Endodermal cell (in vitro differentiated cells): ENCODE data around the gene SRSF7. TPM values are rescaled to one million over a fixed set of nuclear protein-coding genes. Genes with fewer than 3 reads are reported as not detected.
A peak's percentile ranks its signal among the peaks of the same experiment; 100 is the strongest.
"Not testable (repeated sequence)": the region's sequence is repeated elsewhere in the genome, so short reads cannot be mapped to it uniquely, and the experiment has no call there.

Source experiments
- DNase-seq: peaks from one replicate; pipeline ENCODE4 v3.0.0-alpha.2; 2017
- H3K27ac ChIP-seq: 2 replicates; pipeline ENCODE4 v1.5.1; 2013; ENCODE audit warnings: mild to moderate bottlenecking, low read depth, low read length, moderate library complexity
- H3K27me3 ChIP-seq: 2 replicates; pipeline ENCODE4 v1.6.1; 2013; ENCODE audit warnings: mild to moderate bottlenecking, low read length, moderate library complexity; ENCODE audit not compliant: insufficient read depth, control insufficient read depth, poor library complexity, severe bottlenecking
- H3K36me3 ChIP-seq: 2 replicates; pipeline ENCODE4 v1.7.0; 2013; ENCODE audit warnings: mild to moderate bottlenecking, low read length, moderate library complexity; ENCODE audit not compliant: control insufficient read depth, insufficient read depth
- H3K4me1 ChIP-seq: one replicate; pipeline ENCODE4 v1.7.0; 2013; ENCODE audit warnings: low read length; ENCODE audit not compliant: control insufficient read depth, insufficient read depth
- H3K4me3 ChIP-seq: 2 replicates; pipeline ENCODE4 v1.5.1; 2013; ENCODE audit warnings: mild to moderate bottlenecking, low read length, moderate library complexity
- H3K9ac ChIP-seq: 2 replicates; pipeline ENCODE4 v1.6.1; 2013; ENCODE audit warnings: mild to moderate bottlenecking, low read length, moderate library complexity; ENCODE audit not compliant: poor library complexity, severe bottlenecking; ENCODE audit errors: extremely low read depth
- H3K9me3 ChIP-seq: 2 replicates; pipeline ENCODE4 v1.6.1; 2013; ENCODE audit warnings: mild to moderate bottlenecking, low read length, moderate library complexity; ENCODE audit not compliant: control insufficient read depth
- H3K27ac Mint-ChIP-seq: 2 replicates; pipeline ENCODE4 v1.8.0; 2020; ENCODE audit warnings: mixed read lengths
- H3K27me3 Mint-ChIP-seq: 2 replicates; pipeline ENCODE4 v1.8.0; 2021; ENCODE audit warnings: mild to moderate bottlenecking, mixed read lengths; ENCODE audit not compliant: insufficient read depth
- H3K36me3 Mint-ChIP-seq: 2 replicates; pipeline ENCODE4 v1.8.0; 2020; ENCODE audit warnings: low read depth, mixed read lengths
- H3K4me1 Mint-ChIP-seq: 2 replicates; pipeline ENCODE4 v1.8.0; 2020; ENCODE audit warnings: mixed read lengths
- H3K4me3 Mint-ChIP-seq: 2 replicates; pipeline ENCODE4 v1.8.0; 2020; ENCODE audit warnings: mild to moderate bottlenecking, moderate library complexity, mixed read lengths
- H3K9me3 Mint-ChIP-seq: 2 replicates; pipeline ENCODE4 v1.8.0; 2020; ENCODE audit warnings: mild to moderate bottlenecking, mixed read lengths
- WGBS, 2 experiments: methylation state at CpG; one replicate each; pipeline versions ENCODE4 v1.1.5 to v1.1.7; 2013; ENCODE audit warnings: missing lambda C conversion rate in 2 of 2, mixed read lengths in 1 of 2; ENCODE audit not compliant: insufficient coverage in 1 of 2, insufficient read length in 1 of 2; 5-methylcytosine and 5-hydroxymethylcytosine counted together
- total RNA-seq, 2 donors: library from RNA; stranded (reverse); fragmentation: NEBNext Ultra II Directional in 1 of 2; extraction: Animal tissue kit (Norgen Biotek cat#: 25700) in 1 of 2; gene quantifications; 2 replicates in 1 of 2; 3 replicates in 1 of 2; pipeline ENCODE4 v1.2.1, GENCODE V29; 2021
- TF ChIP-seq, protein P1 (sequence below): fragments of 200-600 bp; sonication (generic); conservative IDR thresholded peaks from 2 replicates; pipeline ENCODE4 v1.5.0; 2021; ENCODE audit warnings: antibody characterized with exemption, mild to moderate bottlenecking

The SRSF7 gene
- total RNA-seq, 2 donors from 2014 or later = 306 to 332 TPM

DNA sequence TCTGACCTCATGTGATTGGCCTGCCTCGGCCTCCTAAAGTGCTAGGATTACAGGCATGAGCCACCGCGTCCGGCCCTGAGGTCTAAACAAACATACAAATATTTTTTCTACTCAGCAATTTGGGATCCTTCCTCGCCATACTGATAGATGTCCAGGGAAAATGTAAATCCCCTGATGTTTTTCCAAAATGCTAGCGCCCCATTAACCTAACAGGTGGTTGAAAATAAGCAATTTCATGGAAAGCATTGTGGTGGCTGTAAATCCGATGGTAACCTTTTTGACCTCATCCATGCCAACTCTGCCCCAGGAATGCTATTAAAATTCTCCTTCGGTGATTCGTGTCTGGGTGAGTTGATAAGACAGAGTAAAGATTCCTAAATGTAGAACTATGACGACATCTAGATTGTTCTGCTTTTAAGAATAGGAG, 46.1 kb upstream of the SRSF7 start:
- H3K9me3 ChIP-seq = no peaks in the 10 kb centered on the region
- TF ChIP-seq, protein P1, sequence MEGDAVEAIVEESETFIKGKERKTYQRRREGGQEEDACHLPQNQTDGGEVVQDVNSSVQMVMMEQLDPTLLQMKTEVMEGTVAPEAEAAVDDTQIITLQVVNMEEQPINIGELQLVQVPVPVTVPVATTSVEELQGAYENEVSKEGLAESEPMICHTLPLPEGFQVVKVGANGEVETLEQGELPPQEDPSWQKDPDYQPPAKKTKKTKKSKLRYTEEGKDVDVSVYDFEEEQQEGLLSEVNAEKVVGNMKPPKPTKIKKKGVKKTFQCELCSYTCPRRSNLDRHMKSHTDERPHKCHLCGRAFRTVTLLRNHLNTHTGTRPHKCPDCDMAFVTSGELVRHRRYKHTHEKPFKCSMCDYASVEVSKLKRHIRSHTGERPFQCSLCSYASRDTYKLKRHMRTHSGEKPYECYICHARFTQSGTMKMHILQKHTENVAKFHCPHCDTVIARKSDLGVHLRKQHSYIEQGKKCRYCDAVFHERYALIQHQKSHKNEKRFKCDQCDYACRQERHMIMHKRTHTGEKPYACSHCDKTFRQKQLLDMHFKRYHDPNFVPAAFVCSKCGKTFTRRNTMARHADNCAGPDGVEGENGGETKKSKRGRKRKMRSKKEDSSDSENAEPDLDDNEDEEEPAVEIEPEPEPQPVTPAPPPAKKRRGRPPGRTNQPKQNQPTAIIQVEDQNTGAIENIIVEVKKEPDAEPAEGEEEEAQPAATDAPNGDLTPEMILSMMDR = no peak
- H3K4me3 ChIP-seq = no peak overlapping the region
- no peaks in the 10 kb centered on the region for H3K27me3 Mint-ChIP-seq
- peaks cover 4% of the 10 kb centered on the region for H3K4me1 ChIP-seq
- peaks cover 19% of the 10 kb centered on the region for H3K36me3 Mint-ChIP-seq
- H3K9ac ChIP-seq = no peak overlapping the region
- WGBS, 2 experiments = 94 to 100% methylated on average over 6 to 10 of the region's 10 CpGs
- no peaks in the 10 kb centered on the region for H3K4me1 Mint-ChIP-seq
- no peak for DNase-seq
- peaks cover 33% of the 10 kb centered on the region for H3K36me3 ChIP-seq
- H3K27me3 ChIP-seq = no peaks in the 10 kb centered on the region
- no peak overlapping the region for H3K4me3 Mint-ChIP-seq
- H3K9me3 Mint-ChIP-seq = no peaks in the 10 kb centered on the region
- H3K27ac Mint-ChIP-seq = no peak overlapping the region
- peak overlapping the region; percentile 32 for H3K27ac ChIP-seq

DNA sequence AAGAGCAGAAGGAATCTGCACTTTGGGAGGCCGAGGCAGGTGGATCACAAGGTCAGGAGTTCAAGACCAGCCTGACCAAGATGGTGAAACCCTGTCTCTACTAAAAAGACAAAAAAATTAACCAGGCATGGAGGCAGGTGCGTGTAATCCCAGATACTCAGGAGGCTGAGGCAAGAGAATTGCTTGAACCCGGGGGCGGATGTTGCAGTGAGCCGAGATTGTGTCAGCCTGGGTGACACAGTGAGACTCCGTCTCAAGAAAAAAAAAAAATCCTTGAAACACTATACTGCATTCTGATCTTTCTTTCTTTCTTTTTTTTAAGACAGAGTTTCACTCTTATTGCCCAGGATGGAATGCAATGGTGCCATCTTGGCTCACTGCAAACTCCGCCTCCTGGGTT, 43.9 kb upstream of the SRSF7 start:
- not testable (repeated sequence) for H3K27me3 ChIP-seq, H3K9ac ChIP-seq, H3K27me3 Mint-ChIP-seq, H3K9me3 ChIP-seq, H3K4me3 ChIP-seq, DNase-seq, H3K27ac ChIP-seq, H3K36me3 Mint-ChIP-seq, H3K4me1 Mint-ChIP-seq, H3K4me3 Mint-ChIP-seq, H3K27ac Mint-ChIP-seq, H3K9me3 Mint-ChIP-seq, H3K4me1 ChIP-seq
- H3K36me3 ChIP-seq = peaks cover 21% of the 10 kb centered on the region
- 91 to 92% methylated on average over 7 of the region's 7 CpGs for WGBS, 2 experiments

DNA sequence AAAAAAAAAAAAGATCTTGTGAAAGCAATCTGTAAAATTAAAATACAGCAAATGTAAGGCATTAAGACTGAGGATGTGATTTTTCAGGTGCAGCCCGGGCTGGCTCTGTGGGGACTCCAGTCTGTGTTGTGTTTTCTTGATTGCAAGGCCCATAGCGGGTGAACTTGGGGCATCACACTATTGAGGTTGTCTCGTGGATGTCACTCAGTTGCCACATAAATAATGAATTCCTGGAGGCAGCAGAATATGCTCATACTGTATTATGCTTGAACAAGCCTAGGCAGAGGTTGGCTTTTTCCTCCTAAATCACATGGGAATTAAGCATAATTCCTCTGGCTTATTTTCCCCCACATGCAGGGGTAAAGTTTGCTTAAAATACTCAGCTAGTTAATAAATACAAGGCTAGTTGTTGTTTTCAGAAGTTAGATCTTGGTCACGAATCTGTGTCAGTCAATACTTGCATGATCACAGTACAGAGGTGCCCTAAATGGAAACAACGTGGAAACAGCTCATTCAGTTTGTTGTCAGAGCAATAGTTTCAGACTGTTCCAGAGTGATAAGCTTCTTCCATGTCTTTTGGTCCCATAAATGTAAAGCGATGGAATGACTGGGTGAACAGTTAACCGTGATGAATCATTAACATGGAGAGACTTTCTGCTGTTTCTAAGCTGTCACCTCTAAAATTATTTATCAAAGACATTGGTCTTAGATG, 43.2 kb upstream of the SRSF7 start:
- no peak overlapping the region for H3K9ac ChIP-seq
- TF ChIP-seq, protein P1 = no peak
- WGBS, 2 experiments = 94 to 98% methylated on average over 6 to 7 of the region's 7 CpGs
- H3K4me1 Mint-ChIP-seq = no peaks in the 10 kb centered on the region
- H3K4me1 ChIP-seq = peaks cover 4% of the 10 kb centered on the region
- H3K27me3 Mint-ChIP-seq = no peaks in the 10 kb centered on the region
- peaks cover 8% of the 10 kb centered on the region for H3K36me3 Mint-ChIP-seq
- H3K36me3 ChIP-seq = peaks cover 21% of the 10 kb centered on the region
- H3K4me3 ChIP-seq = no peak overlapping the region
- DNase-seq = no peak
- no peak overlapping the region for H3K4me3 Mint-ChIP-seq
- no peaks in the 10 kb centered on the region for H3K9me3 Mint-ChIP-seq
- H3K27ac Mint-ChIP-seq = no peak overlapping the region
- H3K27ac ChIP-seq = no peak overlapping the region
- no peaks in the 10 kb centered on the region for H3K9me3 ChIP-seq
- H3K27me3 ChIP-seq = no peaks in the 10 kb centered on the region
